Right ventricle myocardium inferior (tissue), 1 donor: ENCODE data around the gene PRRT1B. TPM values are rescaled to one million over a fixed set of nuclear protein-coding genes. Genes with fewer than 3 reads are reported as not detected.
"Not testable (repeated sequence)": the region's sequence is repeated elsewhere in the genome, so short reads cannot be mapped to it uniquely, and the experiment has no call there.

ENCODE experiments used
- ATAC-seq: fragments of 200-7000 bp; cut with Tn5 transposase; one replicate; pipeline ENCODE4 v1.9.1; 2020; ENCODE audit warnings: mild to moderate bottlenecking, moderate library complexity
- DNase-seq: peaks from one replicate; pipeline ENCODE4 v3.0.0; 2021; ENCODE audit errors: missing footprints
- intact Hi-C: fragments of 100-400 bp; cut with DNase I; formaldehyde crosslinking; loops from one replicate; pipeline ENCODE4 v1.11.0; 2022
- total RNA-seq: library from RNA; stranded (reverse); fragmentation: NEBNext Ultra II Directional; extraction: Animal tissue kit (Norgen Biotek cat#: 25700); gene quantifications from one replicate; pipeline ENCODE4 v1.2.1, GENCODE V29; 2021
- donor health status: DM: no; HTN: yes; CAD: no; lungs with severe emphysema.

Gene PRRT1B
- total RNA-seq, 1 donor from 2014 or later: not detected

GRCh38 chr9:131543141-131543540, 2.2 kb upstream of the PRRT1B start:
- intact Hi-C loops: no loop called here

DNA sequence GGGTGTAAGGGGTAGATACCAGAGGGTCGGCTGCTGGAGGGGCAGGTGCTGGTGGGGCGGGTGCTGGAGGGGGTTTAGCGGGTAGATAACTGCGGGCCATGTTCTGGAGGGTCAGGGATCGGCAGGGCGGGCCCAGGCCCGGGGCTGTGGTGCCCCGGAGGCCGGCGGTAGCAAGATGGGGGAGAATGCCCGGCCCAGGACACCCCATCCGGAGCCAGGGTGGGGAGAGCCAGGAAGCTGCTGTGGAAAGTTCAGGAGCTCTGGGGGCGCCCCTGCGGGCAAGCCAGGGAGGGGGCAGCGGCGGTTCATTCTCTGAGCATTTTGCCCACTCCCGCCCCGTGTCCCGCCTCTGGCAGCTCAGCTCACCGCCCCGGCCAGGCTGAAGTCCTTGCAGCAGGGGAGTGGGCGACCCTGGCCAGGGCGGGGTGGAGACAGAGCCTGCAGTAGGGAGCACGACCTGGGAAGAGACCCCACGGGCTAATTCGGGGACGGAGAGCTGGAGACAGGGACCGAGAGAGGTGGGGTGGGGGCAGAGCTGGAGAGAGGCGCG, 538 bp downstream of the PRRT1B start:
- intact Hi-C loops: no loop called here
- ATAC-seq (no peak), DNase-seq (no peak)

More at GRCh38 chr9:131543141-131543540, 2.2 kb upstream of the PRRT1B start:
- DNase-seq (no peak), ATAC-seq (no peak)

GRCh38 chr9:131546336-131547084, 1.2 kb downstream of the PRRT1B start:
- intact Hi-C loops: no loop called here
- ATAC-seq (no peak), DNase-seq (no peak)

DNA sequence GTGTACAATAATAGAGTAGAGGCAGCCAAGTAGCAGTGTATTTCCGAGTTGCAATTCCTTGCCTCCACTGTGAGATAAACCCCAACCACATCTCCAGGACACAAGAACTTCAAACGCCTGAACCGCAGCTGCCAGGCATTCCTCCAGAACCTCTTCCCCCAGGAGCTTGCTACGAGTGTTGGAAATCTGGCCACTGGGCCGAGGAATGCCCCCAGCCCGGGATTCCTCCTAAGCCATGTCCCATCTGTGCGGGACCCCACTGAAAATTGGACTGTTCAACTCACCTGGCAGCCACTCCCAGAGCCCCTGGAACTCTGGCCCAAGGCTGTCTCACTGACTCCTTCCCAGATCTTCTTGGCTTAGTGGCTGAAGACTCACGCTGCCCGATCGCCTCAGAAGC, 3.9 kb downstream of the PRRT1B start:
- intact Hi-C loops, DNase-seq, ATAC-seq: not testable (repeated sequence)

DNA sequence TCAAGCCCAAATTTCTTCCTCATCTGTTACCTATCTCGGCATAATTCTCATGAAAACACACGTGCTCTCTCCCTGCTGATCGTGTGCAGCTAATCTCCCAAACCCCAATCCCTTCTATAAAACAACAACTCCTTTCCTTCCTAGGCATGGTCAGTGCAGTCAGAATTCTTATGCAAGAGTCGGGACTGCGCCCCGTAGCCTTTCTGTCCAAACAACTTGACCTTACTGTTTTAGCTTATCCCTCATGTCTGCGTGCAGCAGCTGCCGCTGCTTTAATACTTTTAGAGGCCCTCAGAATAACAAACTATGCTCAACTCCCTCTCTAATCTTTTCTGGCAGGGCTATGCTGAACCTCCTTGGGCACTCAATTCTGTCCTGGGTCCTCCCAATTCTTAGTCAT, 5.1 kb downstream of the PRRT1B start:
- DNase-seq, intact Hi-C loops, ATAC-seq: not testable (repeated sequence)

GRCh38 chr9:131552030-131552429, 6.7 kb downstream of the PRRT1B start:
- ATAC-seq (no peak), DNase-seq (no peak)
- intact Hi-C loops: no loop called here

- ATAC-seq (no peak), DNase-seq (no peak)
- intact Hi-C loops: no loop called here
These were observed 8.9 kb downstream of the PRRT1B start for GRCh38 chr9:131554087-131554842.

DNA sequence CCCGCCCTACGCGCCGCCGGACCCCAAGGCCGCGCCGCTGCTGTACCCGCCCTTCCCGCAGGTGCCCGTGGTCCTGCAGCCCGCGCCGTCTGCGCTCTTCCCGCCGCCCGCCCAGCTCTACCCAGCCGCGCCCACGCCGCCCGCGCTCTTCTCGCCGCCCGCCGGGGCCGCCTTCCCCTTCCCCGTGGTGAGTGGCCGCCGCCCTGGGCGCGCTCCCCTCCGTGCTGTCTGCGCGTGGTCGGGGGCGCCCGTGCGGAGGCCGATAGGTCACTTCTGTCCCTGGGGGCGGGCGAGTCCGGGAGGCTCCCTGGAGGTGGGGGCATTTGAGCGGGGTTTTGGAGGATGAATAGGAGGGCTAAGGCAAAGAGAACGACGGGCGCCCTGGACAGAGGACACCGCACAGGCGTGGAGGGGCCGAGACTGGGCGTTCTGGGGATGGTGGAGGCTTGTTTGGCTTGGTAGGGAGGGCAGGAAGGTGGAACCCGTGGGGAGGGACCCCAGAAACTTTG, 9.6 kb downstream of the PRRT1B start:
- no peak for ATAC-seq
- intact Hi-C loops: no loop called here
- DNase-seq: no peak

GRCh38 chr9:131555841-131556673, 10.7 kb downstream of the PRRT1B start:
- intact Hi-C loops: no loop called here
- no peak for DNase-seq
- ATAC-seq: no peak

DNA sequence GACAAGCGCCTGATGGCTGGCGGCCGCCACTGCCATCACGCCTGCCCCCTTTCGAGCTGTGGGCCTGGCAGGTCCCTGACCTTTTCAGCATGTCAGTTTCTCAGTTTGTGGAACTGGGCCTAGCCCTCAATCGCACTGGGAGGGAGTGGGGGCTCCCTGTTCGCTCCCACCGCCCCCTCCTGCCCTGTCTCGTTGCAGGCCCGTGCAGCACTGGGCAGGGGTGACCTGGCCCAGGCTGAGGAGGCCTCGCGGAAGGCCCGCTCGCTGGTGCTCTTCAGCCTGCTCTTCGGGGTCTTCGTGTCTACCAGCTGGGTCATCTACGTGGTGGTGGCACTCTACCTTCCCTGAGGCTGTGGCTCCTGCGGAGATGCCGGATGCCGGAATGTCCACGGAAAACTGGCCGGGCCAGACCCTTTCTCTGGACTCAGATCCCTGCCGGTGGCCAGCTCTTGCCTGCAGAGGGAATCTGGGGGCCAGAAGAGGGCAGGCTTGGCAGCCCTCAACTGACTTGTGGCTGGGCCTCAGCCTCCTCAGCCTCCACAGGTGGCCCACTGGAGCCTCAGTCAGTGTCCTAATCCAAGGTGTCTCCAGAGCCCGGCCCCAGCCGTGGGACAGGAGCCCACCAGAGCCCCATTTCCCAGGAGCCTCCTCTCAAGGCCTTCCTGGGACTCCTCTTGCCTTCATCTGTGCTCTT, 12.7 kb downstream of the PRRT1B start:
- DNase-seq (no peak), ATAC-seq (no peak)
- intact Hi-C loops: no loop called here

DNA sequence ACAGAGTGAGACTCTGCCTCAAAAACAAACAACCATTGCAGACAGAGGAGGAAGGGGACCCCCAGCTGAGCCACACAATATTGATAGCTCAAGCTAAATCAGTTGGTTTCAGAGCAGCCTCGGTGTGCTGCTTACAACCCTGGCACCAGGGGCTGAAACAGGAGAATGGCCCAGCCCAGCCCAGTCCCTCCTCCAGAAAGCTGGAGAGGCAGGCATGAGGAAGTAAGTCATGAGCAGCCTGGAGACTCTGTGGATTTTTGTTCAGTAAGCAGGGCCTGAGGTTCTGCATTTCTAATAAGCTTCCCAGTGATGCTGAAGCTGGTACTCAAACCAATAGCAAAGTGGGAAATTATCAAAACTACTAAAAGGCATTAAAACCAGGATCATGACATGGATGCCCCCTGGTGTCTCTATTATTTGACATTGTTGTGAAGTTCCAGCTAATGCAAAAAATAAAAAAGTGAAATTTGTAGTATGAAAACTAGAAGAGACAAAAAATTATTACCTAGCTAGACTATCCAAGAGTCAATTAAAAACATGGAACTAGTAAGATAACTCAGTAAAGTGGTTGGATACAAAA, 14.2 kb downstream of the PRRT1B start:
- DNase-seq (no peak), ATAC-seq (no peak)
- intact Hi-C loops: no loop called here

DNA sequence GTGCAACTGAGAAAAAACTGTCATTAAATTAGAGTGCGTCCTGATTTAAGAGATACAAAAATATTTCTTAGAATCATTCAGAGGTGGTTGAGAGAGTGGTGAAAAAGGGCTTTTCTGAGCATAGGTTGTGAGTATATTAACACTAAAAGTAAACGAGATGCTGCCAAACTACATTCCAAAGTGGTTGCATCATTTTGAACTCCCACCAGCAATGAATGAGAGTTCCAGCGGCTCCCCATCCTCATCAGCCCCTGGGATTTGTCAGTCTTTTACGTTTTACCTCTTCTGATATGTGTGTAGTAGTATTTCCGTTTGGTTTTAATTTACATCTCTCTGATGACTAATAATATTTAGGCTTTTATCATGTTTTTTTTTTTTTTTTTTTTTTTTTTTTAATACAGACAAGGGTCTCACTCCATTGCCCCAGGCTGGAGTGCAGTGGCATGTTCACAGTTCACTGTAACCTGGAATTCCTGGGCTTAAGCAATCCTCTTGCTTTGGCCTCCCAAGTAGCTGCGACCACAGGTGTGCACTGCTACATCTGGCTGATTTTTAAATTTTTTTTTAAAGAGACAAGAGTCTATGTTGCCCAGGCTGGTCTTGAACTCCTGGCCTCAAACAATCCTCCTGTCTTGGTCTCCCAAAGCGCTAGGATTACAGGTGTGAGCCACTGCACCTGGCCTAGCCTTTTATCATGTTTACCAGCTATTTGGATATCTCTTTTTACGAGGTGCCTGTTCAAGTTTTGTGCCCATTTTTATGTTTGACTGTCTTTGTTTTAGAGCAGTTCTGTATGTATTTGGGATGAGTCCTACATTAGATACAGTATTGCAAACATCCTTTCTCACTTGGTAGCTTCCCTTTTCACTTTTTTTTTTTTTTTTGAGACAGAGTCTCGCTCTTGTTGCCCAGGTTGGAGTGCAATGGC, 17.0 kb downstream of the PRRT1B start:
- intact Hi-C loops: no loop called here
- no peak for DNase-seq
- no peak for ATAC-seq

- no peak for ATAC-seq
- no peak for DNase-seq
- intact Hi-C loops: no loop called here
These were observed 20.0 kb downstream of the PRRT1B start for GRCh38 chr9:131565369-131565768.

DNA sequence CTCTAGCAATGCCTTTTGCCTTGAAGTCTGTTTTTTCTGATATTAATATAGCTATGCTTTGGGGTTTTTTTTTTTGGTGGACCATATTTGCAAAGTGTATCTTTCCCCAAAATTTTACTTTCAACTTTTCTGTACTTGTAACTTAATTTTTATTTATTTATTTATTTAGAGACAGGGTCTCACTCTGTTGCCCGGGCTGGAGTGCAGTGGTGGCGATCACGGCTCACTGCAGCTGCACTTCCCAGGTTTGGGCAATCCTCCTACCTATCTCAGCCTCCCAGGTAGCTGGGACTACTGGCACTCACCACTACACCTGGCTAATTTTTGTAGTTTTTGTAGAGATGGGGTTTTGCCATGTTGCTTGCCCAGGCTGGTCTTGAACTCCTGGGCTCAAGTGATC, 20.8 kb downstream of the PRRT1B start:
- no peak for DNase-seq
- intact Hi-C loops: no loop called here
- no peak for ATAC-seq

DNA sequence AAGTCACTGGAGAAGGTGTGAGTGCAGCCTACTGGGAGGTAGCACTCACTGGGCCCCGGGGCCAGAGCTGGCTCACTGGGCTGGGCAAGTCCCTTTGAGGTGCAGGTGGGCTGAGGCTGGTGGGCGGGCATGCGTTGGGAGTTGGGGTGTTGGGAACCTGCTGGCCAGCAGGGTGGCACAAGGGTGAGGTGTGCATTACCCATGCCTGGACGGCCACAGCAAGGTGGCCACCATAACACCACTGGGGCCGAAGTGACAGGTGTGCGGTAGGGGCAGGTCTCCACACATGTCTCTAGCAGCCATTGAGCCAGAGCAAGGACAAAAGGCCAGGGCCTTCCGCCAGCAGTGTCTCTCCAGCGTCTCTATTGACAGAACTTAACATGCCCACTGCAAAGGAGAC, 22.6 kb downstream of the PRRT1B start:
- DNase-seq: no peak
- intact Hi-C loops: no loop called here
- no peak for ATAC-seq

DNA sequence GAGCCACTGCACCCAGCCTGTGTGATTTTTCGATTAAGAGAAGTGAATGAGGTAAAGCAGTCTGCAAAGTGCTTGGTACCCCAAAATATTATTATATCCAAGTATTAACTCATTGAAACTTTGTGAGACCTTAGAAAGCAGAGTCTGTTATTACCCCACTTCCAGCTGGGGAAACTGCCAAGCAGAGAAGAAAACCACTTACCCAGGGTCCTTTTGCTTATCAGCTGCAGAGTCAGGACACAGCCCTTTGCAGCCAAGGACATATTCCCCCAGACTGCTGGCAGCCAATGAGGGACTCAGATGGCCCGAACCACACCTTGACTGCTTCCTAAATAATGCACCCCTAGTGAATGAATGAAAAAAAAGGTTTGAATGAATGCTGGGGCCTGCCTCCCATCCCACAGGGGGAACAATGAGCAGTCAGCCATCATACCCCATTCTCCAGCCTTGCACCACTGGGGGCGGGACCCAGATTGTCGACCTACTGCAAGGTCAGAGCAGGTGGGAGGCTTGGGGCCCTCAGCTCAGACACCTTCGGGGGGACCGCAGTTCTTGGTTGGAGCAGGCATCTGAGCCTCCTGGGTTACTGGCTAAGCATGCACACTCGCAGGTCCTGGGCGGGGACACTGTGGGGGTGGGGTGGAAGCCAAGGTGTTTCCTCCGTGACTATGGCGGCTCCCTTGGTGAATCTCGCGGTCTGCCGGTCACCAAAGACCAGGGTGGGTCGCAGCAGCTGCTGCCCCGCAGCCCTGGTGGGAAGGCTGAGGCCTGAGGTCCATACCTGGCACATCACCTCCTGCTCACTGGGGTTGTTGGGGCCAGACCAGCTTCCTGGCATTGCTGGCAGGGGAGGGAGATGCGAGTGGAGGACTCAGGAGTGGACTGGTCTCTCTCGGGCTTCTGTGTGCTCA, 29.7 kb downstream of the PRRT1B start:
- ATAC-seq (peak; percentile 42), DNase-seq (no peak)
- intact Hi-C loops: no loop called here
